D341Med (cell line): ENCODE measurements around the gene CELSR3.

ENCODE experiments used
- DNase-seq: peaks from one replicate; pipeline ENCODE4 v3.0.0; 2012; ENCODE audit warnings: low spot score

Gene CELSR3

GRCh38 chr3:48662753-48663488 is at the start of gene CELSR3:
Gene CELSR3 (minus strand): TSS chr3:48662886. CDS start chr3:48662634, 252 bp downstream.
- DNase-seq = peak; percentile 73

GRCh38 chr3:48711727-48712126 is 49.0 kb upstream of the CELSR3 start:
- peak; percentile 38 for DNase-seq

- DNase-seq = no peak
Observed at GRCh38 chr3:48709051-48709461, 46.4 kb upstream of the CELSR3 start.

GRCh38 chr3:48708481-48708889 is 45.8 kb upstream of the CELSR3 start:
- DNase-seq = no peak

GRCh38 chr3:48707157-48707556 is 44.5 kb upstream of the CELSR3 start:
- DNase-seq = no peak

GRCh38 chr3:48702320-48702920 is 39.7 kb upstream of the CELSR3 start:
- DNase-seq = no peak

GRCh38 chr3:48700731-48701405 is 38.2 kb upstream of the CELSR3 start:
- no peak for DNase-seq

GRCh38 chr3:48698891-48699290 is 36.2 kb upstream of the CELSR3 start:
- no peak for DNase-seq

- DNase-seq = no peak
Observed at GRCh38 chr3:48697952-48698351, 35.3 kb upstream of the CELSR3 start.

GRCh38 chr3:48696601-48697000 is 33.9 kb upstream of the CELSR3 start:
- DNase-seq = no peak

- DNase-seq = no peak
Observed at GRCh38 chr3:48696156-48696555, 33.5 kb upstream of the CELSR3 start.

GRCh38 chr3:48695393-48695753 is 32.7 kb upstream of the CELSR3 start:
- DNase-seq = no peak

GRCh38 chr3:48694610-48695392 is 32.1 kb upstream of the CELSR3 start:
- DNase-seq = no peak

GRCh38 chr3:48693826-48694225 is 31.1 kb upstream of the CELSR3 start:
- no peak for DNase-seq

- DNase-seq = no peak
Observed at GRCh38 chr3:48692551-48692950, 29.9 kb upstream of the CELSR3 start.

- no peak for DNase-seq
Observed at GRCh38 chr3:48690846-48691458, 28.3 kb upstream of the CELSR3 start.

- no peak for DNase-seq
Observed at GRCh38 chr3:48689384-48689783, 26.7 kb upstream of the CELSR3 start.

- DNase-seq = no peak
Observed at GRCh38 chr3:48688737-48689075, 26.0 kb upstream of the CELSR3 start.

- DNase-seq = no peak
Observed at GRCh38 chr3:48688032-48688736, 25.5 kb upstream of the CELSR3 start.

- no peak for DNase-seq
Observed at GRCh38 chr3:48687220-48687678, 24.6 kb upstream of the CELSR3 start.

- no peak for DNase-seq
Observed at GRCh38 chr3:48686538-48687219, 24.0 kb upstream of the CELSR3 start.
